ENCODE results near the gene PIP5K1C. TPM values are rescaled to one million over a fixed set of nuclear protein-coding genes. Genes with fewer than 3 reads are reported as not detected.

PIP5K1C gene
- total RNA-seq, 8 experiments from 2014 or later, result 6.7 to 21.4 (median 13.7) TPM

GRCh38 chr19:3674784-3675543 is 25.3 kb downstream of the PIP5K1C start:
- ATAC-seq (replicated peaks in 6 of 8), result no peak
- WGBS, 10 experiments, result 80 to 100% (median 89%) methylated on average over 1 to 9 of the region's 13 CpGs; no CpG with 5 or more reads in 1 of the 10 experiments
- in situ Hi-C loops (cut with MboI; ENCODE audit: low pct_unique_long_range_greater_than_20kb in 2 of 9, low sequenced_read_pairs in 9 of 9, unreplicated experiment in 9 of 9), result loop anchor here in 2 of 9 experiments (25.0 kb wide), 1 partner anchor 537 kb away; no protein-coding TSS in a partner anchor
- Histone ChIP-seq H3K4me3 (no peak overlapping the region), H3K27ac (no peak overlapping the region), H3K4me1 (replicated peaks in 1 of 2) (peaks cover 25 to 30% of the 10 kb centered on the region in 2 donors)

- H3K4me1 ChIP-seq (replicated peaks in 1 of 2), result peaks cover 36 to 41% of the 10 kb centered on the region in 2 donors
- ATAC-seq (replicated peaks in 6 of 8), result no peak
- H3K4me3 ChIP-seq, result no peak overlapping the region
- H3K27ac ChIP-seq, result no peak overlapping the region
- in situ Hi-C loops (cut with MboI; ENCODE audit: low pct_unique_long_range_greater_than_20kb in 2 of 9, low sequenced_read_pairs in 9 of 9, unreplicated experiment in 9 of 9), result loop anchor here in 2 of 9 experiments (25.0 kb wide), 1 partner anchor 539 kb away; no protein-coding TSS in a partner anchor
- 78 to 100% (median 88%) methylated on average over 1 to 10 of the region's 34 CpGs; no CpG with 5 or more reads in 7 of the 10 experiments for WGBS, 10 experiments
Measured at GRCh38 chr19:3673506-3674439, 26.5 kb downstream of the PIP5K1C start.

- peaks cover 42 to 46% of the 10 kb centered on the region in 2 donors for H3K4me1 ChIP-seq (replicated peaks in 1 of 2)
- ATAC-seq (replicated peaks in 6 of 8), result no peak
- WGBS, 10 experiments, result 83% methylated on average over 1 of the region's 13 CpGs; no CpG with 5 or more reads in 9 of the 10 experiments
- no peak overlapping the region for H3K4me3 ChIP-seq
- in situ Hi-C loops (cut with MboI; ENCODE audit: low pct_unique_long_range_greater_than_20kb in 2 of 9, low sequenced_read_pairs in 9 of 9, unreplicated experiment in 9 of 9), result loop anchor here in 2 of 9 experiments (25.0 kb wide), 1 partner anchor 539 kb away; no protein-coding TSS in a partner anchor
- no peak overlapping the region for H3K27ac ChIP-seq
Measured at GRCh38 chr19:3672993-3673392, 27.3 kb downstream of the PIP5K1C start.

GRCh38 chr19:3672575-3672948 is 27.7 kb downstream of the PIP5K1C start:
- no peak overlapping the region for H3K27ac ChIP-seq
- no peak overlapping the region for H3K4me3 ChIP-seq
- 100% methylated on average over 1 to 2 of the region's 8 CpGs; no CpG with 5 or more reads in 8 of the 10 experiments for WGBS, 10 experiments
- ATAC-seq (replicated peaks in 6 of 8), result no peak
- H3K4me1 ChIP-seq (replicated peaks in 1 of 2), result peaks cover 42 to 46% of the 10 kb centered on the region in 2 donors
- in situ Hi-C loops (cut with MboI; ENCODE audit: low pct_unique_long_range_greater_than_20kb in 2 of 9, low sequenced_read_pairs in 9 of 9, unreplicated experiment in 9 of 9), result loop anchor here in 2 of 9 experiments (25.0 kb wide), 1 partner anchor 540 kb away; no protein-coding TSS in a partner anchor

GRCh38 chr19:3671680-3672574 is 28.3 kb downstream of the PIP5K1C start:
- peak in 5 of 8 experiments; percentile 54 to 72 (median 66) for ATAC-seq (replicated peaks in 6 of 8)
- H3K27ac ChIP-seq, result peak overlapping the region; percentile 9 to 38
- H3K4me3 ChIP-seq, result no peak overlapping the region
- peaks cover 42 to 46% of the 10 kb centered on the region in 2 donors for H3K4me1 ChIP-seq (replicated peaks in 1 of 2)
- in situ Hi-C loops (cut with MboI; ENCODE audit: low pct_unique_long_range_greater_than_20kb in 2 of 9, low sequenced_read_pairs in 9 of 9, unreplicated experiment in 9 of 9), result loop anchor here in 2 of 9 experiments (25.0 kb wide), 1 partner anchor 540 kb away; no protein-coding TSS in a partner anchor
- WGBS, 10 experiments, result 33 to 80% (median 76%) methylated on average over 1 to 7 of the region's 40 CpGs; no CpG with 5 or more reads in 7 of the 10 experiments

GRCh38 chr19:3670796-3671679 is 29.2 kb downstream of the PIP5K1C start:
- Histone ChIP-seq H3K4me1 (replicated peaks in 1 of 2) (peaks cover 42 to 46% of the 10 kb centered on the region in 2 donors), H3K27ac (peak overlapping the region; percentile 41 to 67), H3K4me3 (no peak overlapping the region)
- in situ Hi-C loops (cut with MboI; ENCODE audit: low pct_unique_long_range_greater_than_20kb in 2 of 9, low sequenced_read_pairs in 9 of 9, unreplicated experiment in 9 of 9), result loop anchor here in 2 of 9 experiments (25.0 kb wide), 1 partner anchor 541 kb away; no protein-coding TSS in a partner anchor
- peak in 7 of 8 experiments; percentile 12 to 57 (median 20) for ATAC-seq (replicated peaks in 6 of 8)
- 66 to 100% (median 76%) methylated on average over 2 to 5 of the region's 45 CpGs; no CpG with 5 or more reads in 6 of the 10 experiments for WGBS, 10 experiments

- in situ Hi-C loops (cut with MboI; ENCODE audit: low pct_unique_long_range_greater_than_20kb in 2 of 9, low sequenced_read_pairs in 9 of 9, unreplicated experiment in 9 of 9), result loop anchor here in 2 of 9 experiments (25.0 kb wide), 1 partner anchor 542 kb away; no protein-coding TSS in a partner anchor
- ATAC-seq (replicated peaks in 6 of 8), result peak; percentile 40 to 74 (median 64)
- Histone ChIP-seq H3K27ac (peak overlapping the region; percentile 41 to 67), H3K4me3 (no peak overlapping the region), H3K4me1 (replicated peaks in 1 of 2) (peaks cover 45 to 49% of the 10 kb centered on the region in 2 donors)
- WGBS, 10 experiments, result 54 to 75% methylated on average over 7 to 8 of the region's 33 CpGs; no CpG with 5 or more reads in 8 of the 10 experiments
Measured at GRCh38 chr19:3669947-3670795, 30.1 kb downstream of the PIP5K1C start.

- peak overlapping the region; percentile 7 to 67 for H3K27ac ChIP-seq
- ATAC-seq (replicated peaks in 6 of 8), result peak in 1 of 8 experiments; percentile 33
Measured at GRCh38 chr19:3669082-3669946, 31.0 kb downstream of the PIP5K1C start.

GRCh38 chr19:3668331-3669081 is 31.8 kb downstream of the PIP5K1C start:
- Histone ChIP-seq H3K4me3 (no peak overlapping the region), H3K4me1 (replicated peaks in 1 of 2) (peaks cover 45 to 49% of the 10 kb centered on the region in 2 donors), H3K27ac (peak overlapping the region; percentile 7 to 24)
- in situ Hi-C loops (cut with MboI; ENCODE audit: low pct_unique_long_range_greater_than_20kb in 2 of 9, low sequenced_read_pairs in 9 of 9, unreplicated experiment in 9 of 9), result loop anchor here in 2 of 9 experiments (25.0 kb wide), 1 partner anchor 544 kb away; no protein-coding TSS in a partner anchor
- WGBS, 10 experiments, result 60 to 96% (median 83%) methylated on average over 1 to 12 of the region's 34 CpGs; no CpG with 5 or more reads in 6 of the 10 experiments
- ATAC-seq (replicated peaks in 6 of 8), result peak in 7 of 8 experiments; percentile 1 to 77 (median 4)

More at GRCh38 chr19:3669082-3669946, 31.0 kb downstream of the PIP5K1C start:
- Histone ChIP-seq H3K4me1 (replicated peaks in 1 of 2) (peaks cover 45 to 49% of the 10 kb centered on the region in 2 donors), H3K4me3 (no peak overlapping the region)
- in situ Hi-C loops (cut with MboI; ENCODE audit: low pct_unique_long_range_greater_than_20kb in 2 of 9, low sequenced_read_pairs in 9 of 9, unreplicated experiment in 9 of 9), result loop anchor here in 2 of 9 experiments (25.0 kb wide), 1 partner anchor 543 kb away; no protein-coding TSS in a partner anchor
- no CpG with 5 or more reads among the region's 39 CpGs for WGBS, 10 experiments
